Adrenal gland (tissue), 12 donors: ENCODE data around the gene OR52A1. TPM values are rescaled to one million over a fixed set of nuclear protein-coding genes. Genes with fewer than 3 reads are reported as not detected.
"Not testable (repeated sequence)": the region's sequence is repeated elsewhere in the genome, so short reads cannot be mapped to it uniquely, and the experiment has no call there.

Source experiments
- DNase-seq, 7 donors: peaks; one replicate each; pipeline ENCODE4 v3.0.0-alpha.2; 2019 to 2020
- H3K27ac ChIP-seq, 5 donors: fragments of 200-600 bp; sonication (generic) in 4 of 5; 1 replicate in 3 of 5; 2 replicates in 2 of 5; pipeline versions ENCODE4 v1.5.1 to v1.8.0; 2016 to 2020; ENCODE audit warnings: mild to moderate bottlenecking in 1 of 5
- H3K27me3 ChIP-seq: fragments of 200-600 bp; 2 replicates; pipeline ENCODE4 v1.8.0; 2021
- H3K36me3 ChIP-seq, 2 donors: fragments of 200-600 bp; replicated peaks in 1 of 2; 1 replicate in 1 of 2; 2 replicates in 1 of 2; pipeline versions ENCODE4 v1.5.1 to v1.8.0; 2018 to 2022
- H3K4me1 ChIP-seq, 2 donors: fragments of 200-600 bp; replicated peaks in 1 of 2; 1 replicate in 1 of 2; 2 replicates in 1 of 2; pipeline versions ENCODE4 v1.5.1 to v1.8.0; 2018 to 2021
- H3K4me3 ChIP-seq, 4 donors: fragments of 200-600 bp; sonication (generic) in 3 of 4; one replicate each; pipeline ENCODE4 v1.5.1; 2016 to 2018
- H3K9me3 ChIP-seq, 3 donors: fragments of 200-600 bp; sonication (generic) in 1 of 3; replicated peaks in 1 of 3; 1 replicate in 2 of 3; 2 replicates in 1 of 3; pipeline versions ENCODE4 v1.5.1 to v1.8.0; 2016 to 2021
- POLR2A ChIP-seq, 2 donors: fragments of 450-650 bp; IDR thresholded peaks; one replicate each; pipeline ENCODE4 v1.6.1; 2017; ENCODE audit warnings: antibody characterized with exemption in 2 of 2, mild to moderate bottlenecking in 2 of 2, moderate library complexity in 1 of 2
- WGBS, 4 donors: extraction: QIAGEN DNeasy Blood & Tissue Kit in 2 of 4; methylation state at CpG; one replicate each; pipeline versions ENCODE4 v1.1.5 to v1.1.7; 2013 to 2017; 5-methylcytosine and 5-hydroxymethylcytosine counted together
- intact Hi-C, 2 donors: fragments of 100-400 bp; cut with DNase I; formaldehyde crosslinking; loops; one replicate each; pipeline versions ENCODE4 v1.14.1 to v1.15.0; 2022 to 2023
- polyA plus RNA-seq, 3 donors: library from polyadenylated mRNA; stranded (reverse); fragments of 200-250 nt in 2 of 3; fragments of 350-450 nt in 1 of 3; fragmentation: Illumina TruSeq in 1 of 3; extraction: RNeasy Lipid Tissue Mini Kit (QIAGEN cat#74804) in 1 of 3; gene quantifications; one replicate each; pipeline ENCODE4 v1.2.3, GENCODE V29; 2013 to 2014
- total RNA-seq, 9 donors: library from RNA; depleted of rRNA in 4 of 9; stranded (reverse); fragments of >200 nt in 4 of 9; fragments of 120-200 nt in 1 of 9; fragmentation: NEBNext Ultra II Directional in 1 of 9; extraction: Animal tissue kit (Norgen Biotek cat#: 25700) in 1 of 9; gene quantifications; one replicate each; pipeline versions ENCODE4 v1.1.0 to v1.2.4, GENCODE V29; 2013 to 2023
- TF ChIP-seq, protein P1 (sequence below), 6 experiments: fragments of 450-650 bp in 4 of 6; fragments of 200-600 bp in 2 of 6; sonication (generic) in 1 of 6; IDR thresholded peaks; 1 replicate in 5 of 6; 2 replicates in 1 of 6; pipeline versions ENCODE4 v1.5.1 to v1.8.0; 2016 to 2021; ENCODE audit warnings: antibody characterized with exemption in 6 of 6, mild to moderate bottlenecking in 2 of 6, moderate library complexity in 1 of 6
- donor health status: healthy with polysubstance abuse.
- donor health status: Bipolar disorder and iron deficiency.
- donor health status: DM: yes; HTN: yes; CAD: no.
- donor health status: DM: no; HTN: no; CAD: no.
- donor health status: DM: no; HTN: no; CAD: no.
- donor health status: DM: yes; HTN: yes; CAD: no.

Gene OR52A1
- total and polyA plus RNA-seq, 12 donors: not detected

DNA sequence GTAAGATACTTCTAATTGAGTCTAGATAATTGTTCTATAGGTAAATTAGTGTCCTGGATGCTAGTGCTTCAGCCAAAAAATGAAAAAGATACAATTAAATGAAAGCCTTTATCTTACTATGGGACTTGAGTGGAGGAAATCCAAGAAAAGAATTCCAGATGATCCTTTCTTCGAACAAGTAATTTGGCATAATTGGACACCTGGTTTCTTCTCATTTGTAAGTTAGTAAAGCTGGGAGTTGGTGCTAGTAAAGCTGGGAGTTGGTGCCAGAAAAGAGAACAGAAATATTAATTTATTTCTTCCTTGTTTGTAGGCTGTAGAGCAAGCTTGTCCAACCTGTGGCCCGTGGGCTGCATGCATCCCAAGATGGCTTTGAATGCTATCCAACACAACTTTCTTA, 33.6 kb upstream of the OR52A1 start:
- intact Hi-C loops: no loop called here
- DNase-seq: no peak

GRCh38 chr11:5178046-5178837, 23.7 kb upstream of the OR52A1 start:
- Histone ChIP-seq H3K4me3 (no peak overlapping the region), H3K36me3 (no peaks in the 10 kb centered on the region), H3K4me1 (no peaks in the 10 kb centered on the region), H3K27ac (no peak overlapping the region), H3K27me3 (no peaks in the 10 kb centered on the region), H3K9me3 (no peaks in the 10 kb centered on the region)
- intact Hi-C loops: no loop called here
- no peak for TF ChIP-seq POLR2A (IDR thresholded peaks at IDR 0.05)
- TF ChIP-seq, protein P1, sequence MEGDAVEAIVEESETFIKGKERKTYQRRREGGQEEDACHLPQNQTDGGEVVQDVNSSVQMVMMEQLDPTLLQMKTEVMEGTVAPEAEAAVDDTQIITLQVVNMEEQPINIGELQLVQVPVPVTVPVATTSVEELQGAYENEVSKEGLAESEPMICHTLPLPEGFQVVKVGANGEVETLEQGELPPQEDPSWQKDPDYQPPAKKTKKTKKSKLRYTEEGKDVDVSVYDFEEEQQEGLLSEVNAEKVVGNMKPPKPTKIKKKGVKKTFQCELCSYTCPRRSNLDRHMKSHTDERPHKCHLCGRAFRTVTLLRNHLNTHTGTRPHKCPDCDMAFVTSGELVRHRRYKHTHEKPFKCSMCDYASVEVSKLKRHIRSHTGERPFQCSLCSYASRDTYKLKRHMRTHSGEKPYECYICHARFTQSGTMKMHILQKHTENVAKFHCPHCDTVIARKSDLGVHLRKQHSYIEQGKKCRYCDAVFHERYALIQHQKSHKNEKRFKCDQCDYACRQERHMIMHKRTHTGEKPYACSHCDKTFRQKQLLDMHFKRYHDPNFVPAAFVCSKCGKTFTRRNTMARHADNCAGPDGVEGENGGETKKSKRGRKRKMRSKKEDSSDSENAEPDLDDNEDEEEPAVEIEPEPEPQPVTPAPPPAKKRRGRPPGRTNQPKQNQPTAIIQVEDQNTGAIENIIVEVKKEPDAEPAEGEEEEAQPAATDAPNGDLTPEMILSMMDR (IDR thresholded peaks at IDR 0.05): no peak
- no peak for DNase-seq
- WGBS, 4 donors: 70 to 81% (median 76%) methylated on average over 10 of the region's 10 CpGs

More for the DNA sequence above, 33.6 kb upstream of the OR52A1 start:
- Histone ChIP-seq H3K4me1 (no peaks in the 10 kb centered on the region), H3K9me3 (no peaks in the 10 kb centered on the region), H3K27me3 (no peaks in the 10 kb centered on the region), H3K4me3 (no peak overlapping the region), H3K36me3 (no peaks in the 10 kb centered on the region), H3K27ac (no peak overlapping the region)
- TF ChIP-seq, protein P1 (IDR thresholded peaks at IDR 0.05): no peak
- no peak for TF ChIP-seq POLR2A (IDR thresholded peaks at IDR 0.05)
- WGBS, 4 donors: 82 to 86% (median 82%) methylated on average over 2 of the region's 2 CpGs

GRCh38 chr11:5174934-5175333, 20.4 kb upstream of the OR52A1 start:
- TF ChIP-seq, protein P1 (IDR thresholded peaks at IDR 0.05): no peak
- TF ChIP-seq POLR2A (IDR thresholded peaks at IDR 0.05): no peak
- no peak for DNase-seq
- Histone ChIP-seq H3K36me3 (no peaks in the 10 kb centered on the region), H3K27me3 (no peaks in the 10 kb centered on the region), H3K4me1 (no peaks in the 10 kb centered on the region), H3K9me3 (no peaks in the 10 kb centered on the region), H3K27ac (no peak overlapping the region), H3K4me3 (no peak overlapping the region)
- 84 to 91% (median 89%) methylated on average over 7 of the region's 7 CpGs for WGBS, 4 donors
- intact Hi-C loops: no loop called here

GRCh38 chr11:5171856-5172255, 17.3 kb upstream of the OR52A1 start:
- Histone ChIP-seq H3K4me1 (no peaks in the 10 kb centered on the region), H3K4me3 (no peak overlapping the region), H3K27ac (no peak overlapping the region), H3K36me3 (no peaks in the 10 kb centered on the region), H3K9me3 (no peaks in the 10 kb centered on the region), H3K27me3 (no peaks in the 10 kb centered on the region)
- intact Hi-C loops: no loop called here
- WGBS, 4 donors: 53 to 65% (median 61%) methylated on average over 2 of the region's 2 CpGs
- TF ChIP-seq, protein P1 (IDR thresholded peaks at IDR 0.05): no peak
- TF ChIP-seq POLR2A (IDR thresholded peaks at IDR 0.05): no peak
- no peak for DNase-seq

DNA sequence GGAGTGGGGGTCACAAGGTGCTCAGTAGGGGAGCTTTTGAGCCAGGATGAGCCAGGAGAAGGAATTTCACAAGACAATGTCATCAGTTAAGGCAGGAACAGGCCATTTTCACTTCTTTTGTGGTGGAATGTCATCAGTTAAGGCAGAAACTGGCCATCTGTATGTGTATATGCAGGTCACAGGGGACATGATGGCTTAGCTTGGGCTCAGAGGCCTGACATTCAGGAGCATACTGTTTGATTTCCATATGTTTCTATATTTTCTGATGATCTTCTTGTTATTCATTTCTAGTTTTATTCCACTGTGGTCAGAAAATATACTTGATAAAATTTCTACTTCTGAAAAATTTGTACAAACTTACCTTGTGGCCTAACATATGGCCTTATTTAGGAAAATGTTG, 11.3 kb upstream of the OR52A1 start:
- H3K27ac ChIP-seq, H3K4me1 ChIP-seq, H3K9me3 ChIP-seq, DNase-seq, intact Hi-C loops, H3K27me3 ChIP-seq, H3K4me3 ChIP-seq, H3K36me3 ChIP-seq: not testable (repeated sequence)

- WGBS, 4 donors: 68 to 71% (median 70%) methylated on average over 6 of the region's 6 CpGs
- H3K4me3 ChIP-seq, H3K36me3 ChIP-seq, intact Hi-C loops, DNase-seq, H3K9me3 ChIP-seq, H3K27ac ChIP-seq, H3K4me1 ChIP-seq, H3K27me3 ChIP-seq: not testable (repeated sequence)
Observed at GRCh38 chr11:5164807-5165206, 10.2 kb upstream of the OR52A1 start.

DNA sequence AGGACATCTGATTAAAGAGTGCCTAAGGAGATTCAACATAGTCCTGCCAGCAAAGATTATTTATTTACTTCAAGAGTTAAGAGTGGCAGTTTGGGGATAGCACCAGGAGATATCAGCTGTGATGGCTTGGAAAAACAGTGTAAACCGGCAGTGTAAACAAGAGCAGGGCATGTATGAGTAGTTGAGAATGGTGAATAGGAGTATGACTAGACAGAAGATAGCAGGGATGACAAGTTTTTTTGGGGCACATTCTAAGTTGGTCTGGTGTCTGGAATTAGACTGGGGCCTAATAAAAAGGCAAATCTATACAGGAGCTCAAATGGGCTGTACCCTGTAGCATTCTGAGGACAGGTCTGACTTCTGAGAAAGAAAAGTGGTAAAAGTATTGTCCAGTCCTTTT, 6.5 kb upstream of the OR52A1 start:
- DNase-seq, H3K36me3 ChIP-seq, intact Hi-C loops, H3K4me1 ChIP-seq, H3K9me3 ChIP-seq, H3K27ac ChIP-seq, H3K27me3 ChIP-seq, H3K4me3 ChIP-seq: not testable (repeated sequence)
- WGBS, 4 donors: 75 to 94% methylated on average over 1 of the region's 1 CpG; no CpG with 5 or more reads in 2 of the 4 donors
